Endothelial cell of hepatic sinusoid (primary cell): Measurements from ENCODE around the gene ZNF883.

Source experiments
- in situ Hi-C: cut with HindIII; loops from 2 replicates; pipeline ENCODE4 v1.10.0; 2017; ENCODE audit warnings: low sequenced_read_pairs

Gene ZNF883

GRCh38 chr9:112921549-112921948 is 90.4 kb downstream of the ZNF883 start:
- in situ Hi-C loops, result no loop called here

GRCh38 chr9:112917987-112918362 is 94.0 kb downstream of the ZNF883 start:
- in situ Hi-C loops, result no loop called here

- in situ Hi-C loops, result no loop called here
These were observed 94.7 kb downstream of the ZNF883 start for GRCh38 chr9:112917047-112917986.

- in situ Hi-C loops, result no loop called here
These were observed 97.5 kb downstream of the ZNF883 start for GRCh38 chr9:112914524-112914923.

GRCh38 chr9:112913326-112913725 is 98.7 kb downstream of the ZNF883 start:
- in situ Hi-C loops, result no loop called here

- in situ Hi-C loops, result no loop called here
These were observed 99.4 kb downstream of the ZNF883 start for GRCh38 chr9:112912636-112913035.

- in situ Hi-C loops, result no loop called here
These were observed 100.3 kb downstream of the ZNF883 start for GRCh38 chr9:112911736-112912135.
